HG03354 (cell line): ENCODE results near the gene SFXN5.
A peak's percentile ranks its signal among the peaks of the same experiment; 100 is the strongest.

Source experiments
- ATAC-seq: cut with Tn5 transposase; IDR thresholded peaks from one replicate; pipeline ENCODE4 v1.9.1; 2021; ENCODE audit warnings: mild to moderate bottlenecking; ENCODE audit not compliant: unreplicated experiment, poor library complexity, severe bottlenecking

SFXN5 gene

DNA sequence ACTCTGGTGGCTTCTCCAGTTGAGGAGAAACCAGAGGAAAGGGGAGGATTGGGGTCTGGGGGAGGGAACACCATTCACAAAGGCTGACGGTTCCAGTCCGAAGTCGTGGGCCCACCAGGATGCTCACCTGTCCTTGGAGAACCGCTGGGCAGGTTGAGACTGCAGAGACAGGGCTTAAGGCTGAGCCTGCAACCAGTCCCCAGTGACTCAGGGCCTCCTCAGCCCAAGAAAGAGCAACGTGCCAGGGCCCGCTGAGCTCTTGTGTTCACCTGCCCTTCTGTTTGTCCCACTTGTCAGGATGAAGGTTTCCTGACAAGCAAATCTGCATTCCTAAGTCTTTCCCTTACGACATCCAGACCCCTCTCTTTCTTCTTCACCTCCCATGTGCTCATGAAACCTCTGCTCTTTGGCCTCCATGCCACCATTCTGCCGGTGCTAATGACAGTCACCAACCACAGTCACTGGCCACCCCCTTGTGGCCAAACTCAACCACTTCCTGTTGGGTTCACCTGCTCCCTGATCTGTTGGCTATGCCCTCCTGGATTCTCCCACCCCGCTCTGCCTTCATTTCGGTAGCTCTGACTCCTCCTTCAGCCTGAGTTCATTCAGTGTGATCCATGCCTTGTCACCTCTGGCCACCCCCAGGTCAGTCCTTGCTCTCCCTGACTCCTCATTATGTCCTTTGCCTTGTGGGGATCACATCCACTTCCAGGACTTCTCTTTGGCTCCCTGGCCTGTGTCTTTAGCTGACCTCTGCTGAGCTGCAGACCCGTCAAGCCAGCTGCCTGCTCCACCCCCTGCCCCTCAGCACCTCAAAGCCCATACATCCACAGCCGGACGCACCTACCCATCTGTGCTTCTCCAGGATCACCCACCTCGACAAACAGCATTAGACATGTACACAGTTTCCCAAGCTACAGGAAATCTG lies 136.6 kb downstream of the SFXN5 start:
- ATAC-seq = peak; percentile 65

DNA sequence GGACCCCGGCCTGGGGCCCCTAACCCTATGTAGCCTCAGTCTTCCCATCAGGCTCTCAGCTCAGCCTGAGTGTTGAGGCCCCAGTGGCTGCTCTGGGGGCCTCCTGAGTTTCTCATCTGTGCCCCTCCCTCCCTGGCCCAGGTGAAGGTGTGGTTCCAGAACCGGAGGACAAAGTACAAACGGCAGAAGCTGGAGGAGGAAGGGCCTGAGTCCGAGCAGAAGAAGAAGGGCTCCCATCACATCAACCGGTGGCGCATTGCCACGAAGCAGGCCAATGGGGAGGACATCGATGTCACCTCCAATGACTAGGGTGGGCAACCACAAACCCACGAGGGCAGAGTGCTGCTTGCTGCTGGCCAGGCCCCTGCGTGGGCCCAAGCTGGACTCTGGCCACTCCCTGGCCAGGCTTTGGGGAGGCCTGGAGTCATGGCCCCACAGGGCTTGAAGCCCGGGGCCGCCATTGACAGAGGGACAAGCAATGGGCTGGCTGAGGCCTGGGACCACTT lies 137.8 kb downstream of the SFXN5 start:
- no peak for ATAC-seq

DNA sequence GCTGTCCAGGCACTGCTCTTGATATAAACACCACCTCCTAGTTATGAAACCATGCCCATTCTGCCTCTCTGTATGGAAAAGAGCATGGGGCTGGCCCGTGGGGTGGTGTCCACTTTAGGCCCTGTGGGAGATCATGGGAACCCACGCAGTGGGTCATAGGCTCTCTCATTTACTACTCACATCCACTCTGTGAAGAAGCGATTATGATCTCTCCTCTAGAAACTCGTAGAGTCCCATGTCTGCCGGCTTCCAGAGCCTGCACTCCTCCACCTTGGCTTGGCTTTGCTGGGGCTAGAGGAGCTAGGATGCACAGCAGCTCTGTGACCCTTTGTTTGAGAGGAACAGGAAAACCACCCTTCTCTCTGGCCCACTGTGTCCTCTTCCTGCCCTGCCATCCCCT lies 138.3 kb downstream of the SFXN5 start:
- ATAC-seq = no peak

DNA sequence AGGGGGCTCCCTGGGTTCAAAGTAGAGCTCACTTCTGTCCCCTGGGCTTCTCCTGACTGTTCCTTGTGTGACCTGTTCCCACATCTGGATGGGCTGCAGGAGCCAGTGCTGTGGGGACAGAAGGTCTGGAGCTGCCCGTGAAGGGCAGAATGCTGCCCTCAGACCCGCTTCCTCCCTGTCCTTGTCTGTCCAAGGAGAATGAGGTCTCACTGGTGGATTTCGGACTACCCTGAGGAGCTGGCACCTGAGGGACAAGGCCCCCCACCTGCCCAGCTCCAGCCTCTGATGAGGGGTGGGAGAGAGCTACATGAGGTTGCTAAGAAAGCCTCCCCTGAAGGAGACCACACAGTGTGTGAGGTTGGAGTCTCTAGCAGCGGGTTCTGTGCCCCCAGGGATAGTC lies 138.7 kb downstream of the SFXN5 start:
- no peak for ATAC-seq

DNA sequence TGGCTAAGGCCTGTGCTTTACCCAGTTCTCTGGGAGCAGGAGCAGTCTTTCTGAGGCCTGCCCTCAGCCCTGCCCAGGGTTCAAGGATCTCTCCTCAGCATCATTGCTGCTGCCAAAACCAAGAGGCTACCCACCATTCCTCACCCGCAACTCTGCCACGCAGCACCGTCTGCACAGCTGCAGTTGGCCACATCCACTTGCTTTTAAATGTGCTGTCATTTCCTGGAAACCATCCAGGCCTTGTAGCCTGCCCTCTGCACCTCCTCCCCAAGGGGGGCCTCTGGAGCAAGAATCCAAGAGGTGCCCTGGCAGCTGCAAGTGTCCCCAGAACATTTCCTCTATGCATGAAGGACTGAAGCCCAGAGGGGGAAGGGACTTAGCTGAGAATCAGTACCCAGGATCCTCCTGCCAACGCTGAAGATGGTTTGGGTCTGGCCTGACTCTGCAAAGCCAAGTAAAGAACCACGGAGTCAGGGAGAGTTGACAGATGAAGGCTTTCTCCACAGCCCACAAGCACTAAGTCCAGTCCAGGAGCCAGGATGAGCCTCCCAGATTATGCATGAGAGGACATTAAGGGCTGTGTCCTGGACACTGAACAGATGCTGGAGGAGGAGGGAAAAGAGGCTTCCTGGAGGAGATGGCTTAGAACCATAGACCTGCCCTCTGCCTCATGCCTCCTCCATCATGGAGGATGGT lies 139.3 kb downstream of the SFXN5 start:
- ATAC-seq = no peak

DNA sequence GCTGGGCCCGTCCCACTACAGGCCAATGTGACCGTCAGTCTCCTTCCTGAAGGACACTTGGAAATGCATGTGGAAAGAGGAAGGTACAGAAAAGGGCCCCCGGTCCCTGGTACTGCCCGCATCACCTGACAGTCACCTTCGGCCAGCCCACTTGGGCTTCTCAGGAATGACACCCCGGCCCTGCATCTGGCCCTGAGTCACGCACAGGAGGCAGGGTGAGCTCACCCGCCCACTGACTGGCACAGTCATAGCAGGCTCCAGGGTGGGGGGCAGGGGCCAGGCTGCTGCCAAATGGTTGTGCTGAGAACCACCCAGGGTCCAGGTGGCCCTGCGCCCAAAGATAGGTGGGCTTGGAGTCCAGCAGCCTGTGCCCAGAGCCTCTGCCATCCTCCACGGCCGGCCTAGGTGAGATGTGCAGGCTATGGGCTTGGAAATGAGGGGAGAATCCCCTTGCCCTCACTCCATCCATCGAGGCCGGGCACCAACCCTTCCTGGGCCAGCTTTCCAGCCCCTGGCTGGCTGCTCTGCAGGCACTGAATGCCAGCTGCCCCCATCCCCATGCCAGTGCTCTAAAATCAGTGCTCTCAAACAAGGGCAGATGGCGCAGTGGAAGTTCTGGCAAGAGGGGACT lies 140.1 kb downstream of the SFXN5 start:
- no peak for ATAC-seq

DNA sequence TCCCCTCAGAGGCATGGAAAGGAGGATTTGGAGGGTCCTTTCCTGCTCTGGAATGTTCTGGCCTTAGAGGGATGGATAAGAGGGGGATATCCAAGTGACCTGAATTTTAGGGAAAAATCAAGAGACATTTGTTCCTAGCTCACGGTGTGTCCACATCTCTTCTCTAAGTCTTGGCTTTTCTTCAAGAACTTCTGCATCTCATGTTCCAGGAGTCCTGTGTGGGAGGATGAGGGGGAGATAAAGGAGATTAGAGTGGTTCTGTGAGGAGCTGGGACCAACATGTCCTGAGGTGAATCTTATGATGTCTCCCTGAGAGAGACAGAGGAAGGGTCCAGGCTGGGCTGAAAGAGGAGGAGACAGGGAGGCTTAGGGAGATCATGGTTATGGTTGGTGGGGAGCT lies 142.5 kb downstream of the SFXN5 start:
- no peak for ATAC-seq

DNA sequence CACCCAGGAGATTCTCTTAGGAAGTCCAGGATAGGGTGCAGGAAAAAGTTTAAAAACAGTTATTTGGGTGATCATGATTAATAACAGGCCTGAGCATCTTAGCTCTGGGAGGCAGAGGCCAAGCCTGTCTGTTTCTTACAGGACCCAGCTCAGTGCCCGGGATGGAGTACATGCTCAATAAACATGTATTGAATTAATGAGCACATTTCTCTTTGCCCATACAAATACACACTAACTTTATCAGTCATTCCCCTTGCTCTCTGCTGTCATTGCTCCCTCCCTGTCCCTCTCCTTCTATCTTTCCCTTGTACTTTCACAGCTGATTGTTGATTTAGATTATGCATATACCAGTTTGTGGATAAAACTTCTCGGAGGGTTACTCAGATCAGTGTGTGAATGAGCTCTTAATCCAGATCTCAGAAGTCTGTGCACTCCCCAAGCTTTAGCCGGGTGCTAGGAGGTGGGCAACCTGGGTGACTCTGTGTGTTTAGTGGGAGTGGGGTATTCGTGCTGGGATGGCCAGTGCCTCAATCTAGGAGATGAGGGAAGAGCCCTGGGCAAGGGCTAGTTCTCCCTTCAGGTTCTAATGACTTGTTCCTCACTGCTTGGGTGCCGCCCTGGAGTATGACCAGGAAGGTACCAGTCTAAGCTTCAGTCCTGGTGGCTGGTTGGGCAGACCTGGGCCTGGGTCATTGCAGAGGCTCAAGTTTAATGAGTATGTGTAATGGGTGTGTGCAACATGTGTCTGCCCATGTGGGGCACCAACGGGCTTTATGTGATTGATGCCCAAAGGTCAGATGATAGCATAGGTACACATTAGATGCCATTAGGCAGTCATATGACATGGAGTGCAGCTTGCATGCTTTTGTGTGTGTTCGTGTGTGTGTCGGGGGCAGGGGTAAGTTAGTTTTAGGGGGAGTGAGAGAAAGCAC lies 143.6 kb downstream of the SFXN5 start:
- ATAC-seq = no peak

DNA sequence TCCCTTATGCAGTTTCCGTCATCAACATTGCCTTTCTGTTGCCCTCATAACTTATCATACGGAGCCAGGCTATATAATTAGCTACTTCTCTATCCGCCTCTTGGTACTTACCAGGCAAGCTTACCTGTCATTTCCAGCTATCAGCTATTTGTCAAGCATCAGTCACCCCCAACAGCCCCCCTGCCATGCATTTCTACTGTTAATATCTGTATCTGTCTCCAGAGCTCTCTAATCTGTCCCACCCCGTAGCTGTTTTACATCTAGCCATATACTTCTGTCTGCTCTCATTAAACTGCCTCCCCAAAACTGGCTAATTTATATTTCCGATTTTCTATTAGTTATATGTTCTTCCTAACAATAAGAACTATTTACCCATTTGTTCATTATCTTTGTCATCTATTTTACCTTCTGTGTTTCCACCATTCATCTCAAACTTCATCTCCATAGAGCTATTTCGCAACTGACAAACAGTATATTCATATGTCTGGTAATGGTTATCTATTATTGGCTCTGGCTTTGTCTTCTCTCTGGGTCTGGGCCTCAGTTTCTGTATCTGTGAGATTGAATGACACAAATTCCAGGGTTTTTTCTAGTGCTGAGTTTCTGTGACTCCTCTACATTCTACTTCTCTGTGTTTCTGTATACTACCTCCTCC lies 144.6 kb downstream of the SFXN5 start:
- ATAC-seq = no peak

DNA sequence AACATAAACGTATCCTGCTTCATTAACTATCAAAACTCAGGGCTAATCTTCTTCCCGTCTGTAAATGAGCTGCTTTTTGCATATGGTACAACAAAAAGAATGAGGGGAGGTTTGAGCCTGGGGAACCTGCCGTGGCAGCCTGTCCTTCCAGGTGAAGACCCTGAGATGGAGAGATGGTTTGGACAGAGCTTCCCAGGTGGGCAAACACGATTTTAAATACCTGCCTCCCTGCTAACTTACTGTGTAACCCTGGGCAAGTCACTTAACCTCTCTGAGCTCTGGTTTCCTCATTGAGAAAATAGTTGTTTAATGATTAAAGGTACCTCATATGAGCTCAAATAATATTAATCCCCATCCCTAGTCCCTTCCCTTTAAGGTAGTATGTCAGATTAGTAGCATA lies 145.1 kb downstream of the SFXN5 start:
- ATAC-seq = no peak

DNA sequence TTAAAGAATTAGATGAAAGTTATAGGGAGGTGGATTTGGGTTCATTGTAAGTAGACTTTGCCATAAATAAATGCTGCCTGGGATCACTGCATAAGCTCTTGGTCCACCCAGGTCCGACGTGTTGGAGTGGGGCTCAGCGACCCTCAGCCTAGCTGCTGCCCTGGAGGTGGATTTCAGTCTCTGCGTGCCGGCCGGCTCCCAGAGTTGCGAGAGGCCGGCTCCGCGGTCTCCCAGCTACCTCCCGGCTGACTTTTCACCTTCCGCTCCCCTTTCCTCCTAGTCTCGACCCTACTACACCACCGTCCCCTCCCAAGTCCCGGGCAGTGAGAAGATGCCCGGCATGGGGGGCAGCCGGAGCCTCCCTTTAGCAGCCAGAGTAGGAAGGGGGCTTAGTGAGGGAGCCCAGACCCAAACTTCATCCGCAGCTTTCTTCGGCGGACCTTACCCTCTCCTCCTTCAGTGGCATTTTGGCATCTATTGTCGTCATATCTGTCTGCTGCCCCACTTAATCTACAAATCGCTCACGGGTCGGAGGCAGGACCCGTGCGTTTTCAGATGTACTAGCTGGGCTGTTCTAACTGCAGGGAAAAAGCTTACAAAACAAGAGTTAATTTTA lies 146.1 kb downstream of the SFXN5 start:
- ATAC-seq = no peak

DNA sequence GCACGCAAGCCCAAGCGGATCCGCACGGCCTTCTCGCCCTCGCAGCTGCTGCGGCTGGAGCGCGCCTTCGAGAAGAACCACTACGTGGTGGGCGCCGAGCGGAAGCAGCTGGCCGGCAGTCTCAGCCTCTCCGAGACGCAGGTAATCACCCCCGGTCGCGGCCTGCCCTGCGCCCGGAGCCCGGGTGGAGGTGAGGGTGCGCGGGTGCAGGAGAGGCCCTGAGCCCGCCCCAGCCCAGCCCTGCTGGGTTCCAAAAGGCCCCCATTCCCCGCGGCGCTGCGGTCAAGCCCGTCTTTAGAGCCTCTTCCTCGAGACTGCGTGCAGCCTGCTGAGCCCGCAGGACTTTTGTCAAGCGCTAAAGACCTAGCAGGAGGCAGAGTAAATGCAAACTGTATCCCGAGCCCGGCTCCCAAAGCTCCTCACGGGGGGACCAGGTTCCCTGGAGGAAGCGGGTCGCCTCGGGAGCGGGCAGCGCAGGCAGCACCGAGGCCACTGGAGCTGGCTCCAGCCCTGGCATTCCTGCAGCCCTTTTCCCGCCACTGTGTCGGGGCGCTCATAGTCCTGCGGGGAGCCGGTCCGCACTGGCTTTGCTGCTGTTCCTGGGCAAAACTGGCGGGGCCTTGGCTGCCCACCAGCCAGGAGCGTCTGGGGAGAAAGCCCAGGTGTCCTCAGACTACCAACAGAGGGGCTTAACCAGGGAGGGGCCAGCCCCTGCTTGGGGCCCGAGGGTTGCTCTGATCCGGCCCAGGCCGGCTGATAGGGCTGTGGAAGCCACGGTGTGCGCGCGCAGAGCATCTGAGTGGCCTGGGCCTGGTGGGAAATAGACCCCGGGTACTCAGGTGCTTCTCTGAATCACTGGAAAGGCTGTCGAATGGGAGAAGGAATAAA lies 146.9 kb downstream of the SFXN5 start:
- peak; percentile 70 for ATAC-seq

DNA sequence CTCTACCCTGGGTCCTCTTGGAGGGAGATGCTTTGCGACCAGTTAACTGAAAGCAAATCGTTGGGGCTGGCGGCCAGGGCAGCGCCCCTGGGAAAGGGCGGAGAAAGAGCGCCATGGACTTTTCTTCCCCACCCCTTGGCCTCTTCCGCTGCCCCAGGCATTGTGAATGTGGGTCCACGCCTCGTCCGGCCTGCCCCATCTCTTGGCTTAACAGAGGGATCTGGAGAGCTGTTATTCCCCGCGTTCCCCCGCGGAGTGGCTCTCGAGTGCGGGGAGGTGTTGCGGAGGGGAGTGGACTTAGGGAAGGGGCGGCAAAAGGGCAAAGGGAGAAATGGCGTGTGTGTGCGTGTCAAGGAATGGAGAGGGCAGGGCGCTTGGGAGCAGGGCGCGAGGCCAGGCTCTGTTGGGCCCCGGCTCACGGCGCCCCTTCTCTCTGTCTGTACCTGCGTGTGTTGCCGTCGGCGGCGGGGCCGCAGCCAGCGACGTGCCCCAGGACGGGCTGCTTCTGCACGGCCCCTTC lies 147.6 kb downstream of the SFXN5 start:
- ATAC-seq = no peak

DNA sequence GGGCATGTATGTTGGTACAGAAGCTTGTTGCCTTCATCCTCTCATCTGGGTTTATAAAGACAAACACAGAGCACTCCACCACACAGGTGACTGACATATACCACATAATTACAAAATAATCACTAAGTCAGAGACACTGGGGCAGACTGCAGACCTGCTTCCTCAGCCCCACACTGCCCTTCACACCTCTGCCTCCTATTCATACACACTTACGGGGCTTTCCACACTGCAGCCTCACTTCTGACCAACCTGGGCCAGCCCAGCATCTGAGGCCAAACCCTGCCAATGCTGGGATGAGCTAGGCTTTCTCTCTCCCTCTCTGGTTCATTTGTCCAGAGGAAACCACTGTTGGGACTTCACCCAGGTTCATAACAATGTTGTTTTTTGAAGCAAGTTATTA lies 149.7 kb downstream of the SFXN5 start:
- ATAC-seq = no peak

DNA sequence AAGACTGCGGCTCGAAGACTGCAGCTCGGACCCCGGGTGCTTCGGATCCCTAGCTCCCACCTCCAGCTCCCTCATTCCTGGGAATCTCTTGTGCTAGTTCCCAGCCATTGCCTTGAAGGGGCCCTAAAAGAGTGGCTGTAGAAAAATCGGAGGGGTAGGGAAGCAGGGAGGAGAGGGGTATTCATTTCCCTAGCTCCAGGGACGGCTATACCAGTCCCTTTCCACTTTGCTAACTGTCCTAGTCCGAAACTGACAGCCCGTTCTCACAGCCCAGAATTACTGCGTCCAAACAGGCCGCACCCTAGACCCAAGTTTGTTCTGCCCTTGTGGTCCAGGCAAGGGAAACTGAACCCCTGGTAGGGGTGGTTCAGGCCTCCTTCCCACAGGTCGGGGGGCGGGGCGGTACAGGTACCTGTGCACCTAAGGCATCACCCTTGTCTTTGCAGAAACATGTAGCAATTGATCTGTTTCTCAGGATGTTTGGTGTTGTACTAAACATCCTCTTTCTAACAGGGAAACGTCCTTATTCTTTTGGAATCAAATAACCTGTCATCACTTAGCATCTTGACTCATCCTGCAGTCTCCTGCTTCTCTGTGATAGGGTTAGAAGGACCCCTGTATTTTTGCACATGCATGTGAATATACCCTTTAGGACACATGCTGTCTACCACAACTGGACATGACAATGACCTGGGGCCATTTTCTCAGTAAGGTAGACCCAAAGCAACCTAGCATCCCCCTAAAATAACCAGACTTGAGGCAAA lies 150.2 kb downstream of the SFXN5 start:
- no peak for ATAC-seq

DNA sequence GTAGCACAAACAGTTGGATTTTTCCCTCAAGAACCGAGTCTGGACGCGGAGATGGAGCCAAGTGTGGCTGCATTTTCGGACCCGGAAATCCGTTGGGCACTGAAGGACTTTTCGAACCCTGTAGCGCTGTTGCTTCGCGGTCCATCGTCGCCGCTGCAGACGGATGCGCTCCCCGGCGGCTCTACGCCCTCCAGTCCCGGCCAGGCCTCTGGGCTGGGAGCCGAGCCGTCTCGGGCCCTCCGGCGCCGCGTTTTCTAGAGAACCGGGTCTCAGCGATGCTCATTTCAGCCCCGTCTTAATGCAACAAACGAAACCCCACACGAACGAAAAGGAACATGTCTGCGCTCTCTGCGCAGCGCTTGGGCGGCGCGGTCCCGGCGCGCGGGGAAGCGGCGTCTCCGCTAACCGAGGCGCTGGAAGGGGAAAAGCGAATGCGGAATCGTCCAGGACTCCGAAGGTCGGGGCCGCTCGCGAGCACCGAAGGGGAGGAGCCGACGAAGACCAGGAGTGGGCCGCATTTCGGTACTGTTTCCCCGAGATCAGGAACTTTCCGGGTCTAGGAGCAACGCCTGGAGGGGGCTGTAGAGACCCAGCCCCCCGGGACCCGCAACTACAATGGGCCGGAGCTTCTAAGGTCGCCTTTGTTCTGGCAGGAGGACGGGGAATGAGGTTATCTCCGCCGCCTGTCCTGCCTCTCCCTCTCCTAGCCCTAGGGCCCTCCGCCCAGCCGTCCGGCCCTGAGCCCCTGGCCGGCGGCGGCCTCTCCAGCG lies 151.0 kb downstream of the SFXN5 start:
- ATAC-seq = no peak
